Stimulated activated CD4-positive, alpha-beta T cell treated with anti-CD3 and anti-CD28 coated beads, Interleukin-12 subunit alpha, Interleukin-12 subunit beta, amount 100 ng/mL, for 4 hours (primary cell): ENCODE results near the gene POLL.

Experiments used
- DNase-seq: peaks from one replicate; pipeline ENCODE4 v3.0.0-alpha.2; 2020

The POLL gene

DNA sequence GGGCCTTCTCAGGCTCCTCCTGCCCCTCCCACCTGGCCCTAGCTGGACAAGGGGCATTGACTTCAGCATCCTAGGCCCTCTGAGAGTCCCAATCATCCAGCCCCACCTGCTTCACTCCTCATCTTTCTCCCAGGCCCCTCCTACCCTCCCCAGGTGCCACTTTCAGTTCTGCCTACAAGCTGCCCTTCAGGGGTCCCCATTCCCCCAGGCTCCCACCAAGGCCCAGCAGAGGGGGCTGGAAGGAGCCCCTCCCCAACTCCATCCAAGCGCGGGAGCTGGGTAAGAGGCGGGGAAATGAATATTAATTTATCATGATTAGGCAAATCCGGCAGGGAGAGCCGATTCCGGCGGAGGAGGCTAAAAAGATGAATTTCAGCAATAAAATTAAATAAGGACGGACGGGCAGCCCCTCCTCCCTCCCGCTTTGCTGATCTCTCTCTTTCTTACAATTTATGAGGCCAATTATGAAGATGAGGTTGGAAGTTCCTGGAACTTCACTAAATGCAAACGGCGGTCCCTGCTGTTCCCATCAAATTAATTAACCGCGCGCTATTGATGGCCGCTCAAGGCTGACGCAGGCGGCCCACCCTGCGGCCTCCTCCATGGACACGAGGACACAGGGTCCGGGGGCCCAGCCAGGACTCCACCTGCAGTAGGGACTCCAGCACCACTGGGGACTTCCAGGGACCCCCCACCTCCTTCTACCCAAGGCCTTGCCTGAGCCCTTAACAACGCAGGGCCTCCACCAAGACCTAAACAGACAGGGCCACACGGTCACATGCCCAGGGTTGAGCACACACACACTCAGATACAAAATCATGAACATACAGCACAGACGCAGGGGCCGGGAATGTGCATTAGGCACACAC lies 13.9 kb downstream of the POLL start:
- no peak for DNase-seq

DNA sequence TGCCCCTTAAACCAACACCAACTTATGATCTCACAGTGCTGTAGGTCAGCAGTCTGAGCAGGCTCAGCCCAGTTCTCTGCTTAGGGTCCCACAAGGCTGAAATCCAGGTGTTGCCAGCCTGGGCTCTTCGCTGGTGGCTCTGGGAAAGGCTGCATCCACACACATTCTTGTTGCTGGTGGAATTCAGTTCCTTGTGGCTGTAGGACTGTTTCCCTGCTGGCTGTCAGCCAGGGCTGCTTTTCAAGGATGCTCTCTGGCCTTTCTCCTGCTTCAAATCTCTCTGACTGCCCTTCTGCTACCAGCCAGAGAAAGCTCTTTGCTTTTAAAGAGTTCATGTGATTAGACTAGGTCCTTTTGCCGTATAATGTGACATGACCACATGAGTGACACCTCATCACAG lies 15.3 kb downstream of the POLL start:
- DNase-seq, result no peak

DNA sequence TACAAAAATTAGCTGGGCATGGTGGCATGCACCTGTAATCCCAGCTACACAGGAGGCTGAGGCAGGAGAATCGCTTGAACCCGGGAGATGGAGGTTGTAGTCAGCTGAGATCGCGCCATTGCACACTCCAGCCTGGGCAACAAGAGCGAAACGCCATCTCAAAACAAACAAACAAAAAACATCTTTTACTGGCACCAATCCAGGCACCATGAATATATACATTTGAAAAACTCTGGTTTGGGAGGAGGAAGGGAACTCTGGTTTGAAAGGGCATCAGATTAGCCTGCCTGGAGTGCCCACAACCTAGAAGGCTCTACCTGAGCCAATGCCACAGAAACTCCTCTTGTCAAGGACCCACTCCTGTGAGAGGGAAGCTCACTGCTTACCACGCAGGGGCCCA lies 15.9 kb downstream of the POLL start:
- DNase-seq, result no peak

DNA sequence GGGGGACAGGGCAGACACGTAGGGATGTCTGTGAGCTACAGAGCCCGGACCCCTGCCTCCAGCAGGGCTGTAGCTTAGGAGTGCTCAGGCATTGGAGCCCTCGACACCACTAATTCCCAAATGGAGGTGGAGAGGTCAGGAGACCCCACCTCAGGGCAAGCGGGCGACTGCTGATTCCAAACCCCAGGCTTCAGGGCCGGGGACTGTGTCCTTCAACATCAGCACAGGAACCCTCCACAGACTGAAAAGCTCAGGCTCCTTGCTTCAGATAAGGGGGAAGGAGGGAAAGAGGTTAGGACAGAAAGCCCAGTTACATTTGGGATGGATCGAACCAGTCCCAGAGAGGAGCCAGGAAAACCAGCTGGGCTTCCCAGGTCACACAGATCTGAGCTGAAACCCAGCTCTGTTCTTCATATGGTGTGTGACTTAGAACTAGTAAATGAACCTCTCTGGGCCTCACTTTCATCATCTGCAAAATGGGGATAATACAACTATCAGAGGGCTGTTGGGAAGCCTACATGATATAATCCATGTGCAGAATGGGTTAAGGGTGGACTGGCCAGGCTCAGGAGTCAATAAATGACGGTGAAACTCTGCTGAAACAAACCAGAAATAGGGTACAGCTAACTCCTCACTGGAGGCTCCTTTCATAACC lies 16.7 kb downstream of the POLL start:
- DNase-seq, result no peak

DNA sequence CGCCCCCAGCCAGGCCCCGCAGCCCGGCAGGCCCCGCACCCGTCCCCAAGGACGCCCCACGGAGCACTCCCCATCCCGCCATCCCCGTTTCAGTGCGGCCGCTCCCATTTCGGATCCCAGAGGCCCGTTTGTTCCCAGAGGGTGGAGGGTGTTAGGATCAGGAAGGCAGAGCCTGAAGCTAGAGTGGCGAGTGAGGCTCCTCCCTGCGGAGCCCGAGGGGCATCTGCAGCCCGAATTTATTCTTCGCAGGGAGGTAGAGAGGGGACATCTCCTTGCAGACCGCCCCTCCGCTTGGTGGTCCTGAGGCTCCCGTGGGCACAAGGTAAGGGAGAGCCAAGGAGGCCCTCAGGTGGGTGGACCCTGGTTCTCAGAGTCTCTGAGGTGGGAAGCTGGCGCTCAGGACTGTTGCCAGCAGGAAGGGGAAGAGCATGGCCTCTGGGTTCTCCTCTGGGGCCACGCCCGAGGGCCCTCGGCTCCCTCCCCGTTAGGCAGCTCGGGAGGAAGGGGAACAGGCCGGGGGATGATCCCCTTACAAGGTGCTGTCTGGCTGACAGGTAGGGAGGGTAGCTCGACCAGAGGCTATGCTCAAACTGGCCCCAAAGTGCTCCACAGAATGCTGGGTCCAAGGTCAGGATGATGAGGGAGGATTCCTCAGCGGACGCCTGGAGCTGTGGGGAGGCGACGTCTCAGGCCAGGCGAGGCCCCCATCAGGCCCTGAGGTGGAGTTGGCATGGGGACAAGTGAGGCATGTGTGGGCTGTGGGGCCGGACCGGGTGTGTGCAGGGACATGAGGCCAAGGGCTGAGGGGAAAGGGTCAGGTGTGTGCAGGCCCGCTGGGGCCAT lies 17.4 kb downstream of the POLL start:
- DNase-seq, result no peak

DNA sequence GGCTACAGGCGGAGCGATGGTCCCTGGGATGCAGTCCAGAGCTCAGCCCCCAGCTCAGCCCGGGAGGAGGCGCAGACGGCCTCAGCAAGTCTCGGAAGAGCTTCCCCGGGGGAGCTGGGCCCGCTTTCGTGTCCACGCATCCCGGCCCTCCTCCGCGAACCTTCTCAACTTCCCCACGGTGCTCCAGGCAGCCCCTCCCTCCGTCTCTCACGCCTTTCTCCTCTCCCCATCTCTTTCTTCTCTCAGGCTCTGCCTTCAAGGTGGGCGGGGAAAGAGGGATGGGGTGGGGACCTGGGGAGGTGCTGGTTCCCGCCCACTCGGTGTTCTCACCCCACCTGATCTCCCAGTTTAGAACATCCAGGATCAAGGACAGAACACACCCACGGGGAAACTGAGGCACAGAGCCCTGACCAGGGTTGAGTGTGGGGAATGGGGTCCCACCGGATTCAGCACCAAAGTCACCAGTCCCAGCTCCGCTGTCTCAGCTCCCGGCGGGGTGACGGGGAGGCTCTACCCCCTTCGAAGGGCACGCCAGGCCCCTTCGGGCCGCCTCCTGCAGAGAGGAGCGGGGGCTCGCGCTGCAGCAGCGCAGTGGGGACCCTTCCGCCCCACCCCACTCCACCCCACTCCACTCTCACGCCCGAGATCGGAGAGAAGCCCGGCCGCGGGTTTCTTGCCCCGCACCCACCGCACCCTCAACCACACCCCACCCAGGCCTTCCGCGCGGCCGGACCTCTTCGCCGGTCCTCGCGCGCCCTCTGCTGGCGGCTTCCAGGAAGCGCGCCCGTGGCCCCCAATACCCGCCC lies 18.2 kb downstream of the POLL start:
- DNase-seq, result peak; percentile 80

DNA sequence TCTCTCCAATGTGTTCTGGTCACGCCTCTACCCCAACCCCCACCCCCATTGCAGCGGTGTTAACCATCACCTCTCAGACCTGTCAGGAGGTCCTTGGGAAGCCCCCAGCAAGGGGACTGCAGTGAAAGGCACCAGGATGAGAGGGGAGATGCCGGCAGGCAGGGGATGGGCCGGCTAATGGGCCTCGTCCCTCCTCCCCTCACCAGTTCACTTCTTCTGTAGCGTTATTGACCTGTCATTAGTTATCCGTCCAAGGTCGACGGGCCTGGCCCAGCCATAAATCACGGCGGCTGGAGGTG lies 18.8 kb downstream of the POLL start:
- DNase-seq, result no peak

DNA sequence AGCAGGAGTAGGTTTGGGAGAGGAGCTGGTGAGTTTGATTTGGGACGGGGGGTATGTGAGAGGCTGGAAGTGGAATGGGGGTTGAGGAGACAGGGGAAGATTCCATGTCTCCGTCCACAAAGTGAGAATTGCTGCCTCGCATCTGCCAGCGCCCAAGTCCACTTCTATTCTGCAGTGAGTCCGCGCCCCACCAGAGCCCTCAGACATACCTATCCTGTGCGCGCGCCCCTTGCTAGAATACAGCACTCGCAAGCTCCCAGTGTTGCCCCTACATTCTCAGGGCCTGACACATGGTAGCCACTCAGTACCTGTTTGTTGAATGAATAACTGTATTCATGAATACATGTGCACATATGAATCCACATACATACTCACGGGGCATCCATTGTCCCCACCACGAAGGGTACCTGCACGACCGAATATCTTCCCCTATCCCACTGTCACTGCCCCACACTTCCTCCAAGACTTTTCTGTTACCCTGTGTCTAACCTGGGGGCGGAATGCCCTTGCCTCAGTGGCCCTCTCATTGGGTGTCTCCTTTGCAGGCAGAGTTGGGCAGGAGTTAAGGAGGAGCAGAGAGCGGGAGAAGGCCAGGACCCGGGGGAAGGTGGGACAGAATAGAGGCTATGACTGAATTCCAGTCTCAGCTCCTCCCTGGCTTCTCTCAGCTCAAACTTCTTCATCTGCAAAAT lies 19.9 kb downstream of the POLL start:
- DNase-seq, result no peak

DNA sequence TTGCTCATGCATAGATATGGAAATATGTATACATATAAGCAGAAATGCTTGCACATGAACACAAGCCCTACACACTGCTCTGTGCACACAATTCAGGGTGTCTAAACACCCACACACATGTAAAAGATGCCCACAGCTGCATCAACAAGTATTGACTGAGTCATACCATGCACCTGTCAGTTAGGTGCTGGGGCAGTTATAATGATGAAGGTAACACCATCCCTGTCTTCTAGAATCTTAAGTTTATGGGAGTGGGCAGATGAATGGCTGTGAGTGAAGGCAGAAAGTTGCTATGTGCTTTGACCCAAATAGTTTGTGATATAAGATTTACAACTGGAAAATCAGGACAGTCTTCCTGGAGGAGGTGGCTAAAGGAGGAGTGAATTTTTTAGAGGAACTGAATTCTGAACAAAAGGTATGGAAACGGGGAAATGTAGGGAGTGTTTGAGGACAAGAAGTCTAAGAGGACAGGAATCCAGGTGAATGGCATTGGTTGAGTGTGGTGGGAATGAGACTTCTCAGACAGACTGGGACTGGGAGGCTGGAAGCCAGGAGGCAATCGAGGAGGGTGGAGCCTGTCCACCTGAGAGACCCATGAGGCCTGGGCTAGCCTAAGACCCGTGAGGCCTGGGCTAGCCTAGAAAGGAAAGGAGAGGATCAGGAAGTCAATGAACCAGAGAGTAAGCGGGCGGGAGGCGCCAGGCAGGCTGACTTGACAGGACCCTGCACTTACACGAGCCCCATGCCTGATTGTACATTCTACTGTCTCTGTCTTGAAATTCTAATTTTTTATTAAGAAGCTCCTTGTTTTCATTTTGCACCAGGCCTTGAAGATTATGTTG lies 20.7 kb downstream of the POLL start:
- DNase-seq, result no peak

DNA sequence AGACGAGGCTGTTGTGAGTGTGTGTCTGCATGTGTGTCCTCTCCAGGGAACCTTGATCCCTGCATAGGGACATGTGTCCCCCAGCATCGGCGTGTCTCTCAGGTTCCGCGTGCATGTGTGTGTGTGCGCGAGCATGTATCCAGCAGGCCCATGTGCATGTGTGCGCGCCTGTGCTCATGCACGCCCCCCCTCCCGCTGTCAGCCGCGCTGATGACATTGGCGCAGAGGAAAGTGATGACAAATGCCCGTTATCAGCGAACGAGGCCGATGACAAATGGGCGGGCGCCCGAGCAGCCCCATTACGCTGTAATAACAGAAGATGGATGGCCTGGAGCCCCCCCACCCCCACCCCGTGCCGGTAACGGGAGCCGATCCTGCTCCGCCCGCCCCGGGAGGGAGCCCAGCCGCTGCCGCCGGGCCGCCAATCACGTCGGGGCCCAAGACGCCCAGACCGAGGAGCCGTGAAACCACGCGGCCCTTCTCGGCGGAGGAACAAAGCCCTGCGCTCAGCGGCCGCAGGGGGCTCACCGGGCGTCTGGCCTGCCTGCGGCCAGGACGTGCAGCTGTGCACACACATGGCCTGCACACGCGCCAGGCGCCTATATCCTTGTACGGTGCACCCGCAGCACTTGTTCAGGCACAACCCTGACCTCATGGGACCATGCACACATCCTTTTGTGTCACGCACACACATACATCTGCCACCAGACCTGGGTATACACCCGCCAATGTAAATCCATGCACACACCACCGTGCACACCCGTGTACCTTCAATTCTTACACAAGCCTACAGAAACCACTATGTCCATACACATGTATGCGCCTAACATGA lies 21.5 kb downstream of the POLL start:
- DNase-seq, result no peak

DNA sequence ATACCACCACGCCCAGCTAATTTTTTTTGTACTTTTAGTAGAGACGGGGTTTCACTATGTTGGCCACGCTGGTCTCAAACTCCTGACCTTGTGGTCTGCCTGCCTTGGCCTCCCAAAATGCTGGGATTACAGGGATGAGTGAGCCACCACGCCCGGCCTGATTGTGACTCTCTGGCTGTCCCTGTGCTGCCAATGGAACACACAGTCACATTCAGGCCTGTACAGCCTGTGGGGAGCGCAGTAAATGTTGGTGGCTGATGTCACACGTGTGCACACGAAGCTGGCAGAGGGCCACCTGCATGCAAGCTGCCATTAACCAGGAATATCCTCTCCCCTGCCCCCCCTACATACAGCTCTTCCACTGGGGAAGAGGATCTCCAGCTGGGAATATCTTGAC lies 22.1 kb downstream of the POLL start:
- no peak for DNase-seq

DNA sequence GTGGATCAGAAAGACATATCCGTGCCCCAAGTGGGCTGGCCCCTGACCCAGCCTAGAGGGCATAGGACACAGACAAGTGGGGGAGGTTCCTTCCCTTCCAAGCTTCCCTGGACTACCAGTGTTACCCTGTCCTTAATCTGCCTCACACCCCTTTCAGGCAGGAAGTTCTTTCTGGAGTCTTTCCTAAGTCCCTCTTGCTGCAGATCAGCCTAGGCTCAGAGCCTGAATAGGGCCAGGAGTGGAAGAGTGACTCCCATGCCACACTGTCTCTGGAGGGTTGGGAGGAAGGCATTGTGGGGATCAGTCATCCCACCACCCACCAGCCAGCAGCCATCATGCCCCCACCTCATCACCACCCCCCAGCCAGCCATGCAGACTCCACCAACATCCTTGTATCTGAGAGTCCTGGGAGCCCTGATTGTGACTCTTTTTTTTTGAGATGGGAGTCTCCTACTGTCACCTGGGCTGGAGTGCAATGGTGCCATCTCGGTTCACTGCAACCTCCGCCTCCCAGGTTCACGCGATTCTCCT lies 22.6 kb downstream of the POLL start:
- no peak for DNase-seq

DNA sequence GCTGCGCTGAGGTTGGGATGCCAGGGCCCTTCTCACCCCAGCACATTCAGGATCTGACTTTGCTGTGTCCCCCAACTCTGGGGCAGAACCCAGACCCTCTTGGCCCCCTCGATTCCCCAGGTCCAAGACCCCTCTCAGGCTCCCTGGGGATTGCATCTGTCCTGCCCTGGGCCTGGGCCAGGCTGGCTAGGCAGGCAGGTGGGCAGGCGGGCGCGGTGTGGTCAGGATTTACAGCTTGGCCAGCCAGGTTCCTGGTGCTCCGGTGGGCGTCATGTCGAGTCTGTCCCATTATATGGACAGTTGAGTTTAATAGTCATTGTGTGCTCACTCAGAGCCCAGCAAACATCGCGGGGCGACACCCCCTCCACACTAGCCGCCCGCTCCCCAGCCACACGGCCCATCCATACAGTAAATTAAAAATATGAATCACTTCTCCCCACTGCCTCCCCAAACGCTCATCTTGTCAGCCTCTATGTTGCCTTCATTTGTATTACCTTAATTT lies 23.5 kb downstream of the POLL start:
- DNase-seq, result no peak

DNA sequence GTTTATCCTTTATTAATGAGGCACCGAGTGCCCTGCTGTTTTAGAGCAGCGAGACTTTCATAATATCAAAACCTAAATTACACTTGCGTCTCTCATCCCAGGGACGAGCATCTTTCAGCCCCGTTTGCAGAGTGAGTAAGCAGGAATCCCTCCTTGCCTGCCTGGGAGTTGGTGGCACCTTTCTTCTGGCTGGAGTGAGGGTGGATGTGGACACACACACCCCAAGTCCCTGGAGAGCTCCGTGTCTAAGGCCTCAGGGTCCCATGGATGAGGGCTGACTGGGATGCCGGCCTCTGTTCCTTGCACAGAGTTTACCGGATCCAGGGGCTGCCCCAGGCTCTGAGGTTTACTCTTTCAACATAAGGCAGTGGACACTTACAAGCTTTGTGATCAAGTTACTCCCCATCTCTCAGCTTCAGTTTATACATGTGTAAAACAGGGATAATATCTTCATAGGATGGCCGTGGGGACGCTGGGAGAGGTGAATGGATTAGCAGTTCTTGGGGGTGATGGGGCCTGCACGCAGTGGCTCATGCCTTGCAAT lies 24.5 kb downstream of the POLL start:
- DNase-seq, result no peak

DNA sequence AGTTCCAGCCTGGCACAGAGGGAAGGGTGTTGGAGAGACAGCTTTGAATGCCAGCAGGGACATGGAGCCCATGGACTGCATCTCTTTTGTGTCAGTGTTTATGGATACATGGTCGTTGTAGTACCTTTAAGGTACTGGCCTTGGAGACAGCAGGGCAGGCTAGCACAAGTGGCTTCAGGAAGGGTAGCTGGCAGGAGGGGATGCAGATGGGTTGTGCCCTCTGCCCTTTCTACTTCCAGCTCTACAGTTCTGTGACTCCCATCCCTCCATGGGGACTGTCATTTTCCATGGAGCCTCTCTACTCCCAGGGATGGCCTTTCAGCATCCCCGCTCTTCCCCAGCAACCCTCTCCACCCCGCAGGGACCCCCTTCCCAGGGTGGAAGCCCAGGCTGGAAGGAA lies 25.1 kb downstream of the POLL start:
- DNase-seq, result no peak

DNA sequence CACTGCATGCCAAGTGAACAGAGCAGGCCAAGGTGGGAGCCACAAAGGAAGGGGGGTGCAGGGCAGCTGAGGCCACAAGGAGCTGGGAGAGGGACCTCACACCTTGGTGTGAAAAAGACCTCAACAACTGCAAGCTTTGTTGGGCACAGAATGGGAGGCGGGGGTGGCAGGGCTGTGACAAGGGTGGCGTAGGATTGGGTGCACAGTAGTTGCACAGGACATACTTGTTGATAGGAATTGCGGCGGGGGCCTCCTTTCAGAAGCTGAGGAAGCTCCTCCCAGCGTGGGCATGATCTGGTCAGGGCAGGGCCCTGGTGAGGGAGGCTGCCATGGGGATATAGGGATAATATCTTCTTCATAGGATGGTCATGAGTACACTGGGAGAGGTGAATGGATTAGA lies 25.8 kb downstream of the POLL start:
- DNase-seq, result no peak

DNA sequence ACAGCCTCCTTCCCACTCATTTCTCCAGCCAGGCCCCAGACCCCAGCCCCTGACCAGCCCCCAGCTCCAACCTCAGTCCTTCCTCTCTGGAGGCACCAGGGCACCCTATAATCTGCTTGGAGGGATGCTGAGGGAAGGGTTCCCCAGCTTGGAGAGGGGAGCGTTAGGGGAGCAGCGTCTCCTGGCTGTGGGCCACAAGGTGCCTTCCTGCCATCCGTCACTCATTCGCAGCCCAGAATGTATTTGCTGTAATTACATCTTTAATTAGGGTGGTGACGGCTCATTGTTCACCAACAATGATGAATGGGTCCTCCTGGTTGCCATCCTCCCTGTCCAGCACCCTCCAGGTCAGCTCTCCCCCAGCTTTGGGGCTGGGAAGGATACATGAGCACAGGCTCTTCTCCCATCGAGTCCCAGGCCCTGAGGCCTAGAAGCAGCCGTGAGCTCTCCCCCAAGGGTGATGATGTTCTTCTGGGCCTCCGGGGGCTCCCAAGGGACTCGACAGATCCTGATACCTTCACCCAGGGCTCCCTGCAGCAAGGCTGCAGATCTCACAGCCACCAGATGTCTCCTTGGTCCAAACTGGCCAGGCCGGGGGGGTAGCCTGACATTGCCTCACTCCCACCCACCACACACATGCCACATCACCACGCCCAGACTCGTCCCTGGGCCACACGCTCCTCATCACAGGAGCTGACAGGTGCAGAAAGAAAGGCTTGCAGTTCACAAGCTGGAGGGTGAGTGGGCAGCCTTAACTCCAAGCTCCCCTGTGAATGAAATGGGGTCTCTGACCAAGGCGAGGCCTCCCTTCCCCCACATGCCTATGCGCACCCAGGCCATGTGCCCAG lies 26.8 kb downstream of the POLL start:
- no peak for DNase-seq

DNA sequence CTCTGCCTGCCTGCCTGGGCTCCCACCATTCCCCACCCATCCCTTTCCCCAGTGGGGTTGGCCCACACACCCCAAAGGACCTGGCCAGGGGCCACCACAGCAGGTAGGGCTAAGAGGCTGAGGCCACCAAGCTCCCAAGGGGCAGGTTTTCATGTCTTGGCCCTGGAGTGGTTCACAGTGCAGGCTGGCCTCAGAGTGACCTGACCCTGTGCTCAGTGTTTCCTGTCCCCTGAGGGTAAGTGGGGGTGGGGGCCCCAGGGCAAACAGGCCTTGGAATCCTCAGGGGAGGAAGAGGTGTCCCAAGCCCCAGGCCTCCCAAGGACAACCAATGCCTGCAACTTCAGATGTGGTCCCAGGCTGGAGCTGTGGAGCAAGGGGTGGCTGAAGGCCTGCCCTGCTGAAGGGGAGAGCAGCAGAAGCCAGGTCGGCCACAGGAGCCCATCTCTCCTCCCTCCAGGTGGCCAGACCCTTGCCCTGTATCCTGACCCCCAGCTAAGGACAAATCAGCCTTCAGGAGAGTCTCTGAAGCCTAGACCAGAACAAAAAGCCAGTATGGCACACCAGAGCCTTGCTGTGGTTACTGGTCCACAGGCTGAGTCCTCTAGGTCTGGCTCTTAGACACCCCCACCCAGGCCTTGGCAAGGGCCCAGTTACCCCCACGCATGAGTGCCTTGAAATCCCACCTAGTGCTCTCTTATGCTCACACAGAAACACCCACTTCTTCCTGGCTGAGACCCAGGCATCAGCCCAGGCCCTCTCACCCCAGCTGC lies 27.6 kb downstream of the POLL start:
- no peak for DNase-seq
